ENCODE measurements around the gene CNTNAP2. TPM values are rescaled to one million over a fixed set of nuclear protein-coding genes. Genes with fewer than 3 reads are reported as not detected.
A peak's percentile ranks its signal among the peaks of the same experiment; 100 is the strongest.

Gene CNTNAP2
- total RNA-seq, 1 donor from 2014 or later = 2.2 TPM

- intact Hi-C loops (cut with DNase I) = no loop called here
- H3K27me3 ChIP-seq = no peaks in the 10 kb centered on the region
- no peak for DNase-seq (ENCODE audit: extremely low spot score in 2 of 2)
- H3K4me3 ChIP-seq = peak overlapping the region; percentile 16 to 28
- H3K27ac ChIP-seq = no peak overlapping the region
- H3K36me3 ChIP-seq = no peaks in the 10 kb centered on the region
- TF ChIP-seq POLR2A (IDR thresholded peaks at IDR 0.05) = no peak
- no peak for TF ChIP-seq CTCF (IDR thresholded peaks at IDR 0.05)
- no peak for TF ChIP-seq POLR2AphosphoS5 (IDR thresholded peaks at IDR 0.05; ENCODE audit: insufficient read depth in 1 of 2, low read depth in 1 of 2)
- no peaks in the 10 kb centered on the region for H3K9me3 ChIP-seq
- peaks cover 15% of the 10 kb centered on the region for H3K4me1 ChIP-seq
Measured at GRCh38 chr7:146115851-146116520, 615 bp upstream of the CNTNAP2 start.

GRCh38 chr7:146117576-146117975, 975 bp downstream of the CNTNAP2 start:
- TF ChIP-seq POLR2A (IDR thresholded peaks at IDR 0.05) (no peak), POLR2AphosphoS5 (IDR thresholded peaks at IDR 0.05; ENCODE audit: insufficient read depth in 1 of 2, low read depth in 1 of 2) (no peak), CTCF (IDR thresholded peaks at IDR 0.05) (no peak)
- H3K27me3 ChIP-seq = no peaks in the 10 kb centered on the region
- intact Hi-C loops (cut with DNase I) = no loop called here

GRCh38 chr7:146119002-146119401, 2.4 kb downstream of the CNTNAP2 start:
- TF ChIP-seq POLR2AphosphoS5 (IDR thresholded peaks at IDR 0.05; ENCODE audit: insufficient read depth in 1 of 2, low read depth in 1 of 2) (no peak), CTCF (IDR thresholded peaks at IDR 0.05) (no peak)
- DNase-seq (ENCODE audit: extremely low spot score in 2 of 2) = no peak
- Histone ChIP-seq H3K4me1 (peaks cover 15% of the 10 kb centered on the region), H3K4me3 (no peak overlapping the region), H3K9me3 (no peaks in the 10 kb centered on the region), H3K36me3 (no peaks in the 10 kb centered on the region), H3K27ac (no peak overlapping the region), H3K27me3 (no peaks in the 10 kb centered on the region)
- intact Hi-C loops (cut with DNase I) = no loop called here

More at GRCh38 chr7:146117576-146117975, 975 bp downstream of the CNTNAP2 start:
- Histone ChIP-seq H3K9me3 (no peaks in the 10 kb centered on the region), H3K4me3 (no peak overlapping the region), H3K4me1 (peaks cover 15% of the 10 kb centered on the region), H3K27ac (no peak overlapping the region), H3K36me3 (no peaks in the 10 kb centered on the region)
- DNase-seq (ENCODE audit: extremely low spot score in 2 of 2) = no peak

- DNase-seq (ENCODE audit: extremely low spot score in 2 of 2) = no peak
- TF ChIP-seq POLR2A (IDR thresholded peaks at IDR 0.05) (no peak), CTCF (IDR thresholded peaks at IDR 0.05) (no peak), POLR2AphosphoS5 (IDR thresholded peaks at IDR 0.05; ENCODE audit: insufficient read depth in 1 of 2, low read depth in 1 of 2) (no peak)
- intact Hi-C loops (cut with DNase I) = no loop called here
- H3K27me3 ChIP-seq = no peaks in the 10 kb centered on the region
- no peak overlapping the region for H3K4me3 ChIP-seq
- H3K27ac ChIP-seq = no peak overlapping the region
- H3K9me3 ChIP-seq = no peaks in the 10 kb centered on the region
- no peaks in the 10 kb centered on the region for H3K4me1 ChIP-seq
- no peaks in the 10 kb centered on the region for H3K36me3 ChIP-seq
Measured at GRCh38 chr7:146123715-146124114, 7.1 kb downstream of the CNTNAP2 start.

- DNase-seq (ENCODE audit: extremely low spot score in 2 of 2) = no peak
- H3K36me3 ChIP-seq = no peaks in the 10 kb centered on the region
- no peaks in the 10 kb centered on the region for H3K4me1 ChIP-seq
- H3K4me3 ChIP-seq = no peak overlapping the region
- no peaks in the 10 kb centered on the region for H3K9me3 ChIP-seq
- intact Hi-C loops (cut with DNase I) = no loop called here
- no peaks in the 10 kb centered on the region for H3K27me3 ChIP-seq
- H3K27ac ChIP-seq = no peak overlapping the region
- TF ChIP-seq POLR2AphosphoS5 (IDR thresholded peaks at IDR 0.05; ENCODE audit: insufficient read depth in 1 of 2, low read depth in 1 of 2) = no peak
- no peak for TF ChIP-seq POLR2A (IDR thresholded peaks at IDR 0.05)
- TF ChIP-seq CTCF (IDR thresholded peaks at IDR 0.05) = no peak
Measured at GRCh38 chr7:146126767-146127509, 10.3 kb downstream of the CNTNAP2 start.
